Breast epithelium (tissue), 3 donors: ENCODE measurements around the gene TIAM1.

Experiments
- POLR2A ChIP-seq: fragments of 450-650 bp; IDR thresholded peaks from one replicate; pipeline ENCODE4 v1.6.1; 2016; ENCODE audit warnings: antibody characterized with exemption, mild to moderate bottlenecking, moderate library complexity
- TF ChIP-seq, protein P1 (sequence below), 3 donors: fragments of 450-650 bp; IDR thresholded peaks; one replicate each; pipeline ENCODE4 v1.5.1; 2016 to 2017; ENCODE audit warnings: antibody characterized with exemption in 3 of 3, mild to moderate bottlenecking in 3 of 3, moderate library complexity in 3 of 3

DNA sequence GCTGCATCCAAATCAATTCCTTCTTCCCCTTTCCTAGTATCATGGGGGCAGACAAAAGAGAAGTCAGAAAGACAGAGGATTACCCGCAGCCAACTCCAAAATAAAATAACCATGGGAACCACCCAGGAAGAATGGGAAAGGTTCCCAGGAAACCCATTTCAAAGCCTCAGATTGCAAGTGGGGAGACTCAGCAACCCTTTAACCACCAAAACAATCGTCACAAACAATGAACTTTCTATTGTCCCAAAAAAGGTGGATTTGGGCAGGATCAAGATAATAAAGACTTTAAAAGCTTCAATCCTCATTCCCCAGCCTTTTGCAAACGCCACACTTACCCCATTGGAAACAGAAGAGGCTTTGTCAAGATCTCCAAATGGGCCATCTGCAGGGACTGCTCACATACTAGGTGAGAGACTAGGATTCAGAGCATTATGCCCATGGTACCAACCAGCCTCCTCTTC, 5.1 kb downstream of the TIAM1 start:
- TF ChIP-seq, protein P1, sequence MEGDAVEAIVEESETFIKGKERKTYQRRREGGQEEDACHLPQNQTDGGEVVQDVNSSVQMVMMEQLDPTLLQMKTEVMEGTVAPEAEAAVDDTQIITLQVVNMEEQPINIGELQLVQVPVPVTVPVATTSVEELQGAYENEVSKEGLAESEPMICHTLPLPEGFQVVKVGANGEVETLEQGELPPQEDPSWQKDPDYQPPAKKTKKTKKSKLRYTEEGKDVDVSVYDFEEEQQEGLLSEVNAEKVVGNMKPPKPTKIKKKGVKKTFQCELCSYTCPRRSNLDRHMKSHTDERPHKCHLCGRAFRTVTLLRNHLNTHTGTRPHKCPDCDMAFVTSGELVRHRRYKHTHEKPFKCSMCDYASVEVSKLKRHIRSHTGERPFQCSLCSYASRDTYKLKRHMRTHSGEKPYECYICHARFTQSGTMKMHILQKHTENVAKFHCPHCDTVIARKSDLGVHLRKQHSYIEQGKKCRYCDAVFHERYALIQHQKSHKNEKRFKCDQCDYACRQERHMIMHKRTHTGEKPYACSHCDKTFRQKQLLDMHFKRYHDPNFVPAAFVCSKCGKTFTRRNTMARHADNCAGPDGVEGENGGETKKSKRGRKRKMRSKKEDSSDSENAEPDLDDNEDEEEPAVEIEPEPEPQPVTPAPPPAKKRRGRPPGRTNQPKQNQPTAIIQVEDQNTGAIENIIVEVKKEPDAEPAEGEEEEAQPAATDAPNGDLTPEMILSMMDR (IDR thresholded peaks at IDR 0.05): no peak
- TF ChIP-seq POLR2A: no peak
